ENCODE data around the gene PSD4.

PSD4 gene

DNA sequence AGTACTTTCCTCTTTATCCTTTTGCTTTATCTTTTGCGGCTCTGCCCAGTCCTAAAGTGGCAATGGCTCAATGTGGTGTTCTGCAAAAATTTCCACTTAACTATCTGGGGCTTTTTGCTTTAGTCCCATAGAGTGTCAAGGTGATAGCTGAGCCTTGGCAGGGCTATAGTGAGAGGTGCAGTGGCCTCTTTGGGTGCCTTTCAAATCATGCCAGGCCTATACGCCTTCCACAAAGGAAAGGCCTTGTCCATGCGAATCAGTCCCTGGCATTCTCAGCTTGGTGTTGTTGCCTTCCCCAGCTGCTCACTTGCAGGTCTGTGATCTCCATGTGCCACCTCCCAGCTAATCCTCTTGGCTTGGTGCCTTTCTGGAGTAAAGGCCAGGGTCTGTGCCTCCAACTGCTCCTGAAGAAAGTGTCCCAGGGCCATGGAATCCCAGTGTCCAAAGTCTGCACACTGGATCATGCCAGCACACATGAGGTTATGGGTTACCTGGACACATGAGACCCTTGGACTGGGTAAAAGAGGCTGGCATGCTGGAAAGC is 78.3 kb downstream of the PSD4 start:
- TF ChIP-seq EZH2phosphoT487 (conservative IDR thresholded peaks at IDR 0.05; ENCODE audit: low read length) = no peak
- TF ChIP-seq, protein P1, sequence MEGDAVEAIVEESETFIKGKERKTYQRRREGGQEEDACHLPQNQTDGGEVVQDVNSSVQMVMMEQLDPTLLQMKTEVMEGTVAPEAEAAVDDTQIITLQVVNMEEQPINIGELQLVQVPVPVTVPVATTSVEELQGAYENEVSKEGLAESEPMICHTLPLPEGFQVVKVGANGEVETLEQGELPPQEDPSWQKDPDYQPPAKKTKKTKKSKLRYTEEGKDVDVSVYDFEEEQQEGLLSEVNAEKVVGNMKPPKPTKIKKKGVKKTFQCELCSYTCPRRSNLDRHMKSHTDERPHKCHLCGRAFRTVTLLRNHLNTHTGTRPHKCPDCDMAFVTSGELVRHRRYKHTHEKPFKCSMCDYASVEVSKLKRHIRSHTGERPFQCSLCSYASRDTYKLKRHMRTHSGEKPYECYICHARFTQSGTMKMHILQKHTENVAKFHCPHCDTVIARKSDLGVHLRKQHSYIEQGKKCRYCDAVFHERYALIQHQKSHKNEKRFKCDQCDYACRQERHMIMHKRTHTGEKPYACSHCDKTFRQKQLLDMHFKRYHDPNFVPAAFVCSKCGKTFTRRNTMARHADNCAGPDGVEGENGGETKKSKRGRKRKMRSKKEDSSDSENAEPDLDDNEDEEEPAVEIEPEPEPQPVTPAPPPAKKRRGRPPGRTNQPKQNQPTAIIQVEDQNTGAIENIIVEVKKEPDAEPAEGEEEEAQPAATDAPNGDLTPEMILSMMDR (IDR thresholded peaks at IDR 0.05; ENCODE audit: insufficient read depth, low read length, poor library complexity, severe bottlenecking) = no peak
- Histone ChIP-seq H3K9me3 (ENCODE audit: insufficient read depth, low read length) (no peaks in the 10 kb centered on the region), H4K20me1 (ENCODE audit: low read depth, low read length) (no peaks in the 10 kb centered on the region), H3K9ac (ENCODE audit: low read length) (no peak overlapping the region), H3K27me3 (ENCODE audit: low read length) (no peaks in the 10 kb centered on the region), H3K27ac (ENCODE audit: low read depth, low read length) (no peak overlapping the region), H3K79me2 (ENCODE audit: insufficient read depth, low read length) (no peaks in the 10 kb centered on the region), H3F3A (ENCODE audit: insufficient read depth) (no peaks in the 10 kb centered on the region), H3K9me2 (replicated peaks; ENCODE audit: insufficient read depth, low read length) (no peaks in the 10 kb centered on the region), H3K36me3 (ENCODE audit: low read length) (no peaks in the 10 kb centered on the region), H2AFZ (ENCODE audit: low read depth, low read length, severe bottlenecking) (no peak overlapping the region), H3K4me3 (ENCODE audit: insufficient read depth, low read length, poor library complexity, severe bottlenecking) (no peak overlapping the region), H3K4me2 (ENCODE audit: low read depth, low read length, poor library complexity, severe bottlenecking) (no peak overlapping the region)

DNA sequence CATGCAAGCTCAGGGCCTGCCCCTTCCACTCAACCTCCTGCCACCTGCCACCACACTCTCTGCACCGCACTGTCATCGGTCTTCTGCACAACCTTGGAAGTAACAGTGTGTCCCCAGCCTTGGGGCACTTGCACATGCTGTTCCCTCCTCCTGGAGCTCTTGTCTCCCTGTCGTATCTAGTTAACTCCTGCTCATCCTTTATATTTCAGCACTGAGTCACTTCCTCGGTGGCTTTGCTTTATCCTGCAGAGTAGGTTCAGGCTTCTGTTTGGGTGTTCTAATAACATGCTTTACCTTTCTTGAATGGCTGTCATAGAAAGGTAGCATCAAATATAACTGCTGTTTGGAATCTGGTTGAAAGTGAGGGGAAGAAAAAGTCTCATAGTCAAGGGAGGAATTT is 79.7 kb downstream of the PSD4 start:
- Histone ChIP-seq H4K20me1 (ENCODE audit: low read depth, low read length) (no peaks in the 10 kb centered on the region), H3K9me2 (replicated peaks; ENCODE audit: insufficient read depth, low read length) (no peaks in the 10 kb centered on the region), H3K27ac (ENCODE audit: low read depth, low read length) (no peak overlapping the region), H2AFZ (ENCODE audit: low read depth, low read length, severe bottlenecking) (no peak overlapping the region), H3K36me3 (ENCODE audit: low read length) (no peaks in the 10 kb centered on the region), H3K4me3 (ENCODE audit: insufficient read depth, low read length, poor library complexity, severe bottlenecking) (no peak overlapping the region), H3K9me3 (ENCODE audit: insufficient read depth, low read length) (no peaks in the 10 kb centered on the region), H3K79me2 (ENCODE audit: insufficient read depth, low read length) (no peaks in the 10 kb centered on the region), H3K9ac (ENCODE audit: low read length) (no peak overlapping the region), H3K27me3 (ENCODE audit: low read length) (no peaks in the 10 kb centered on the region), H3K4me2 (ENCODE audit: low read depth, low read length, poor library complexity, severe bottlenecking) (no peak overlapping the region), H3F3A (ENCODE audit: insufficient read depth) (no peaks in the 10 kb centered on the region)
- TF ChIP-seq EZH2phosphoT487 (conservative IDR thresholded peaks at IDR 0.05; ENCODE audit: low read length) = no peak
- TF ChIP-seq, protein P1 (IDR thresholded peaks at IDR 0.05; ENCODE audit: insufficient read depth, low read length, poor library complexity, severe bottlenecking) = no peak

DNA sequence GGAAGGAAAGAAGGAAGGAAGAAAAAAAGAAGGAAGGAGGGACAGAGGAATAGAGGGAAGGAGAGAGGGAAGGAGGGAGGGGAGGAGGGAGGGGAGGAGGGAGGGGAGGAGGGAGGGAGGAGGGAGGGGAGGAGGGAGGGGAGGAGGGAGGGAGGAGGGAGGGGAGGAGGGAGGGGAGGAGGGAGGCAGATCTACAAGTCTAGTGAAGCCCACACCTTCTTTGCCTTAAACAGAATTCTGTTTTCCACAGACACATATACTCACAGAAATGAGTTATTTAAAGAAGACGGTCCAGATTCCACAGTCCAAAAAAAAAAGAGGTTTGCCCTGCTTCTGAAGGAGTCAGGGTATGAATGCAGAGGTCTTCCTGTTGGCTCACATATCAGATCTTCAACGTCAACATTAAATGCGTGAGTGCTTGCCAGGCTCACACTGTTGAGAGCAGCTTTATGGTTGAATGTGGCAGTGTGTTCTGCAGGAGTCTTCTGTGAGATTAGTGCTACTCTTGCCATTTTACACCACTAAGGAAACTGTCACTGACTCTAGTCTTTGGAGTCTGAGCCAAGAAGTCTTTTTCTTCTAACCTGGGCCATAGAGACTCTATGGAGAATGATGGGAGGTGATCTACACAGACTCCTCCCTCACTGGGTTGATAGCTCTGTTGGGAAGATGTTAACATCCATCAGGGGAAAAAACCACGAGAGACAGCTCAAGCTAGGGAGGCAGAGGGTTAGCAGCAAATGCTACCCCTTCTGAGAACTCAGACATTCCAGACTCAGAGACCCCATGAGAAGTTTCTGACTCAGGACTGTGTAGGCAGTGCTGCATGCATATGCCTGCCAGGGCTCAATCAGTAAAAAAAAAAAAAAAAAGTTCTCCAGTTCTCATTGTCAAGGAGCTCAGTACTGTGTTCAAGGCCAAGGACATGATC is 81.6 kb downstream of the PSD4 start:
- H3K27ac ChIP-seq (ENCODE audit: low read depth, low read length) = no peak overlapping the region
- H3F3A ChIP-seq (ENCODE audit: insufficient read depth) = no peaks in the 10 kb centered on the region
- H3K9ac ChIP-seq (ENCODE audit: low read length) = no peak overlapping the region
- no peaks in the 10 kb centered on the region for H4K20me1 ChIP-seq (ENCODE audit: low read depth, low read length)
- no peak overlapping the region for H3K4me3 ChIP-seq (ENCODE audit: insufficient read depth, low read length, poor library complexity, severe bottlenecking)
- no peaks in the 10 kb centered on the region for H3K9me2 ChIP-seq (replicated peaks; ENCODE audit: insufficient read depth, low read length)
- no peak overlapping the region for H3K4me2 ChIP-seq (ENCODE audit: low read depth, low read length, poor library complexity, severe bottlenecking)
- TF ChIP-seq, protein P1 (IDR thresholded peaks at IDR 0.05; ENCODE audit: insufficient read depth, low read length, poor library complexity, severe bottlenecking) = no peak
- no peak for TF ChIP-seq EZH2phosphoT487 (conservative IDR thresholded peaks at IDR 0.05; ENCODE audit: low read length)
- no peak overlapping the region for H2AFZ ChIP-seq (ENCODE audit: low read depth, low read length, severe bottlenecking)
- H3K9me3 ChIP-seq (ENCODE audit: insufficient read depth, low read length) = no peaks in the 10 kb centered on the region
- no peaks in the 10 kb centered on the region for H3K27me3 ChIP-seq (ENCODE audit: low read length)
- H3K79me2 ChIP-seq (ENCODE audit: insufficient read depth, low read length) = no peaks in the 10 kb centered on the region
- no peaks in the 10 kb centered on the region for H3K36me3 ChIP-seq (ENCODE audit: low read length)
